C1 segment of cervical spinal cord (tissue), 14 donors: ENCODE results near the gene PEX13.

Experiments used
- DNase-seq, 14 donors: peaks; one replicate each; lab custom pipeline; 2025; lab: John Stamatoyannopoulos, UW

Gene PEX13

DNA sequence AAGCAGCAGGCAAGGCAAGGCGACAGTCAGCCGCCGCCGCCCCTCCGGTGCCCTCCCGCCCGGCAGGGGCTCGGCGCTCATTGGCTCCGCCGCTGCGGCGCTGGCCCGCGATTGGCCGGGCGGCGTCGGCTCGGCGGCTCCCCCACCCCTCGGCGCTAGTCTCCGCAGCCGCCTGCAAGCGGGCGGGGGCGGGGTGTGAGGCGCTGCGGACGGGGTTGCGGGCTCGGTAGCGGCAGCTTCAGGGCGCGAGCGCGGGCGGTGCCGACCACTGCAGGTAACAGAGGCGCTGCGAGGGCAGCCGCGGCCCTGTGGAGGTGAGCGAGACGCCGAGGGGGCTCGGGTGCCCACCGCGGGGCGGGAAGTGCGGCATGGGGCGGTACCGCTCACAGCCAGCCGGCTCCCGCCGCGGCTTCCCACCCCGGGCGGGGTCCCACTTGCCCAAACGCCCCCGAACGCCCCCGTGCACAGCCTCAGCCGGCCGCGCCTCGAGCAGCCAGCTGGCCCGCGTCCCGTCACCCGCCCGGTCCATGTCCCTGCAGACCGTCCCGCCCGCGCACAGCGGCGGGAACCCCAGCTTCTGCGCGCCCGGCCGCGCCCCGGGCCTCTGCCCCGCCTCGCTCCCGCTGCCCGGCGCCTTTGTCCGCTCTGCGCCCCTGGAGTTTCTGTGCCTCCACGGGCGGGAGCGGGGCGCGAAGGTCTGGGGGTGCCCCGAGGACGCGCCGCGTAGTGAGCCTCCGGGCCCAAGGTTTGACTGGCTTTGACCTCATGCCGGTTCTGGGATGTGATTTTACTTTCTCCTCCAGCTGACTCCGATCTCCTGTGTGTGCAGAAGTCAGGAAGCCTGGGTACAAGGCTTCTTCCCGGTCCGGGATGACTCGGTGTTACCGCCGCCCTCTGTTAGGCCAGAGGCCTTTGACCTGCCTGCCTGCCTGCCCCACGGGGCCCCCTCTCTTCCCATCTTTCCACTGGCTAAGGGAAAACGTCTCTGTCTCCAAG is 48.5 kb downstream of the PEX13 start, which contains the start of gene SANBR:
TSS of gene SANBR (plus strand) at position 158 of the 996 bp plus-strand sequence. CDS start 4,480 bp downstream, outside the sequence.
- DNase-seq: peak; percentile 19 to 95 (median 78)

- no peak for DNase-seq
Observed at GRCh38 chr2:61074100-61074499, 56.6 kb downstream of the PEX13 start.

- DNase-seq: no peak
Observed at GRCh38 chr2:61085883-61086282, 68.4 kb downstream of the PEX13 start.

DNA sequence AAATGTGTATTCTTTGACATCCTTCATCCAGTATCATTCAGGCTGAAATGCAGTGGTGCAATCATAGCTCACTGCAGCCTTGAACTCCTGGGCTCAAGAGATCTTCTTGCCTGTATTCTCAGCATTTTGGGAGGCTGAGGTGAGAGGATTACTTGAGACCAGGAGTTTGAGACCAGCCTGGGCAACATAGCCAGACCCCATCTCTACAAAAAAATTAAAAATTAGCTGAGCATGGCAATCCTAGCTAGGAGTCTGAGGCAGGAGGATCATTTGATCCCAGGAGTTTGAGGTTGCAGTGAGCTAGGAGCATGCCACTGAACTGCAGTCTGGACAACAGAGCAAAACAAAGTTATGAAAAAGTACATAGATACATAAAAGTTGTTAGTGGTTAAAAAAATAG is 72.3 kb downstream of the PEX13 start:
- DNase-seq: no peak

GRCh38 chr2:61090386-61090921 is 72.9 kb downstream of the PEX13 start:
- DNase-seq: no peak

GRCh38 chr2:61091485-61091884 is 74.0 kb downstream of the PEX13 start:
- DNase-seq: no peak

DNA sequence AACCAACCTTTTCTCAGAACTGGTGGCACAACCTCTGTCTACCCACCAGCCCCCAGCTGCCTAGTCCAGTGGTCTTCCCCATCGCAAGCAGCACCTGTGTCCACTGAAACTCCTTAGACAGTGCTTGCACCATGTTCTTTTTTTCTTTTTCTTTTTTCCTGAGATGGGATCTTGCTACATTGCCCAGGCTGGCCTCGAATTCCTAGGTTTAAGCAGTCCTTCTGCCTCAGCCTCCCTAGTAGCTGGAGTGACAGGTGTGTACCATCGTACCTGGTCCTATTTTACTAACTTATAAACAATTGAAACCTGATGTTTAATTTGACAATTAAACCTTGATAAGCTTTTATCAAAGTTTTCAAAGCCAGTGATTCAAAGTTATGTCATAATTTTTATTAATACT is 78.9 kb downstream of the PEX13 start:
- no peak for DNase-seq

DNA sequence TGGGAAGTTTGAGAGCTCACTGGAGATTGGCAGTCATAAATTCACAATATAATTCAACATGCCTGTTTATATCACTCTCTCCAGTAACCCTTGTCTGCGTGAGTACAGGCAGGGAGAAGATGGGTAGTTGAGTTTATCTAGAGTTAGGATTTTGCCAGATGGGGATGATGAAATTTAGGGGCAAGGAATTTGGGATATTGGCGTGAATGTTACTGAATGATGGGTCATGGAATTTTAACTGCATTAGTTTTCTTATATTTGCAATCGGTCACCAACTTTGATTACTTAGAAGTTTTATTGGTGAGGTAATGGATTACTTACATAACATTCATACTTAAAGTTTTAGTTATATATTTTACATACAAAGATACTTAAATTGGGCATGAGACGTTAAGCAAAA is 83.3 kb downstream of the PEX13 start:
- no peak for DNase-seq
